PC-9 (cell line): ENCODE results near the gene PPP1CA. TPM values are rescaled to one million over a fixed set of nuclear protein-coding genes. Genes with fewer than 3 reads are reported as not detected.

Experiments used
- BruUV-seq: library from RNA; stranded (reverse); fragments of 400-500 nt; replicated peaks from 2 replicates; lab custom pipeline; 2021; lab: Mats Ljungman, UMichigan
- CTCF ChIA-PET: fragments of 300-600 bp; sonication (Branson Sonifier 250); formaldehyde crosslinking; loops from one replicate; lab custom pipeline; 2022; ENCODE audit warnings: antibody characterized with exemption; lab: Charles Lee
- POLR2A ChIA-PET: fragments of 300-600 bp; sonication (Branson Sonifier 250); formaldehyde crosslinking; loops from one replicate; lab custom pipeline; 2022; ENCODE audit warnings: antibody characterized with exemption; ENCODE audit not compliant: unreplicated experiment; lab: Charles Lee
- DNase-seq, 2 experiments: peaks; one replicate each; pipeline versions ENCODE4 v3.0.0 to v3.0.0-alpha.2; 2015 to 2022; ENCODE audit warnings: mixed read lengths in 1 of 2
- H2AFZ ChIP-seq: fragments of 200-600 bp; sonication (generic); 2 replicates; pipeline ENCODE4 v1.8.1; 2017; ENCODE audit warnings: antibody characterized with exemption
- H3F3A ChIP-seq: fragments of 200-600 bp; sonication (generic); 2 replicates; pipeline ENCODE4 v1.8.1; 2017; ENCODE audit warnings: antibody characterized with exemption, mild to moderate bottlenecking, low read depth; ENCODE audit not compliant: insufficient read depth
- H3K27ac ChIP-seq: fragments of 200-600 bp; sonication (generic); 2 replicates; pipeline ENCODE4 v1.6.1; 2016; ENCODE audit warnings: mixed run types
- H3K27me3 ChIP-seq: fragments of 200-600 bp; sonication (generic); 2 replicates; pipeline ENCODE4 v1.6.1; 2016; ENCODE audit warnings: low read depth, mixed run types; ENCODE audit not compliant: insufficient read depth
- H3K36me3 ChIP-seq: fragments of 200-600 bp; sonication (generic); 2 replicates; pipeline ENCODE4 v1.6.1; 2016; ENCODE audit warnings: low read depth, mixed run types
- H3K4me1 ChIP-seq: fragments of 200-600 bp; sonication (generic); replicated peaks from 2 replicates; pipeline ENCODE4 v1.6.1; 2016; ENCODE audit warnings: mixed run types; ENCODE audit not compliant: insufficient read depth
- H3K4me2 ChIP-seq: fragments of 200-600 bp; sonication (generic); 2 replicates; pipeline ENCODE4 v1.6.1; 2017; ENCODE audit warnings: mixed run types
- H3K4me3 ChIP-seq: fragments of 200-600 bp; sonication (generic); 2 replicates; pipeline ENCODE4 v1.6.1; 2016; ENCODE audit warnings: mixed run types
- H3K79me2 ChIP-seq: fragments of 200-600 bp; sonication (generic); 2 replicates; pipeline ENCODE4 v1.6.1; 2017; ENCODE audit warnings: low read depth, mixed run types
- H3K9me2 ChIP-seq: fragments of 200-600 bp; sonication (generic); 2 replicates; pipeline ENCODE4 v1.8.1; 2017; ENCODE audit warnings: mild to moderate bottlenecking; ENCODE audit not compliant: insufficient read depth
- H3K9me3 ChIP-seq: fragments of 200-600 bp; sonication (generic); 2 replicates; pipeline ENCODE4 v1.8.1; 2016; ENCODE audit warnings: low read depth; ENCODE audit not compliant: insufficient read depth
- H4K20me1 ChIP-seq: fragments of 200-600 bp; sonication (generic); 2 replicates; pipeline ENCODE4 v1.8.1; 2017; ENCODE audit not compliant: insufficient read depth
- CTCF ChIP-seq: fragments of 200-600 bp; sonication (generic); conservative IDR thresholded peaks from 2 replicates; pipeline ENCODE4 v1.6.1; 2017; ENCODE audit warnings: mixed run types, antibody characterized with exemption, mild to moderate bottlenecking, moderate library complexity
- EZH2 ChIP-seq: fragments of 200-600 bp; sonication (generic); IDR thresholded peaks from 2 replicates; pipeline ENCODE4 v1.8.0; 2017; ENCODE audit warnings: antibody characterized with exemption, low read depth
- intact Hi-C: fragments of 100-400 bp; cut with micrococcal nuclease; formaldehyde crosslinking; loops from one replicate; pipeline ENCODE4 v1.10.0; 2022; ENCODE audit not compliant: unreplicated experiment
- total RNA-seq: library from RNA; stranded (reverse); gene quantifications from 2 replicates; pipeline ENCODE4 v1.2.3, GENCODE V29; 2021

The PPP1CA gene
- total RNA-seq, 1 experiment from 2014 or later = 306 TPM

- POLR2A ChIA-PET = no interaction called here
These were observed 38.8 kb upstream of the PPP1CA start for GRCh38 chr11:67440229-67441097.

GRCh38 chr11:67439321-67440228, 37.9 kb upstream of the PPP1CA start:
- POLR2A ChIA-PET = interaction anchor here (0.6 to 0.7 kb wide), 2 partner anchors 33 to 41 kb away, joined by 3 read pairs; no protein-coding TSS in a partner anchor
- no peaks in the 10 kb centered on the region for H3K27me3 ChIP-seq
- TF ChIP-seq EZH2 (no peak), CTCF (peak; percentile 41; the same call in 1 of the 2 replicates)
- peaks cover 37% of the 10 kb centered on the region for H3F3A ChIP-seq
- no peaks in the 10 kb centered on the region for H3K9me3 ChIP-seq
- no peaks in the 10 kb centered on the region for H3K9me2 ChIP-seq
- no peak overlapping the region for H3K27ac ChIP-seq
- no peak overlapping the region for H3K4me3 ChIP-seq
- H4K20me1 ChIP-seq = 0 out of 2 replicates have a peak, but pooled peaks cover 6% of the 10 kb centered on the region
- intact Hi-C loops = loop anchor here (5.0 kb wide), 1 partner anchor 68 kb away; the partner anchor contains the start of genes CDK2AP2 and PITPNM1
- peaks cover 16% of the 10 kb centered on the region for H3K79me2 ChIP-seq
- CTCF ChIA-PET = no interaction called here
- H3K4me2 ChIP-seq = no peak overlapping the region
- H3K36me3 ChIP-seq = no peaks in the 10 kb centered on the region; the same call in none of the 2 replicates
- no TSS peak for BruUV-seq
- peak in 1 of 2 experiments; percentile 52 for DNase-seq
- no peak overlapping the region for H2AFZ ChIP-seq
- peaks cover 12% of the 10 kb centered on the region for H3K4me1 ChIP-seq

More at GRCh38 chr11:67440229-67441097, 38.8 kb upstream of the PPP1CA start:
- no peaks in the 10 kb centered on the region; the same call in none of the 2 replicates for H3K36me3 ChIP-seq
- no peak overlapping the region for H3K27ac ChIP-seq
- H3K4me2 ChIP-seq = no peak overlapping the region
- peaks cover 37% of the 10 kb centered on the region for H3F3A ChIP-seq
- CTCF ChIA-PET = no interaction called here
- intact Hi-C loops = loop anchor here (5.0 kb wide), 1 partner anchor 67 kb away; the partner anchor contains the start of genes CDK2AP2 and PITPNM1
- 0 out of 2 replicates have a peak, but pooled peaks cover 6% of the 10 kb centered on the region for H4K20me1 ChIP-seq
- TF ChIP-seq CTCF (no peak), EZH2 (no peak)
- H2AFZ ChIP-seq = no peak overlapping the region
- peaks cover 20% of the 10 kb centered on the region for H3K79me2 ChIP-seq
- BruUV-seq = no TSS peak
- H3K9me2 ChIP-seq = no peaks in the 10 kb centered on the region
- H3K4me3 ChIP-seq = no peak overlapping the region
- H3K9me3 ChIP-seq = no peaks in the 10 kb centered on the region
- peaks cover 13% of the 10 kb centered on the region for H3K4me1 ChIP-seq
- H3K27me3 ChIP-seq = no peaks in the 10 kb centered on the region
- no peak for DNase-seq
